Measurements from ENCODE around the gene DLST.

GRCh38 chr14:74834692-74835392, 46.9 kb upstream of the DLST start:
- TF ChIP-seq CTCF (IDR thresholded peaks at IDR 0.05) (no peak), ZFX (IDR thresholded peaks at IDR 0.05; ENCODE audit: borderline replicate concordance) (no peak)
